ENCODE results near the gene CBS.
"Not testable (repeated sequence)": the region's sequence is repeated elsewhere in the genome, so short reads cannot be mapped to it uniquely, and the experiment has no call there.

The CBS gene

GRCh38 chr21:43075170-43076022 lies at the start of gene CBS:
Gene CBS, minus strand, starts transcription at chr21:43075835. Its CDS starts 3,642 bp downstream, at chr21:43072193.
- not testable (repeated sequence) for DNase-seq

- DNase-seq, result not testable (repeated sequence)
These were observed 40.3 kb upstream of the CBS start for GRCh38 chr21:43115956-43116355.

- not testable (repeated sequence) for DNase-seq
These were observed 38.8 kb upstream of the CBS start for GRCh38 chr21:43114483-43114882.

GRCh38 chr21:43109006-43109405 lies 33.4 kb upstream of the CBS start:
- DNase-seq, result not testable (repeated sequence)

GRCh38 chr21:43108177-43108576 lies 32.5 kb upstream of the CBS start:
- DNase-seq, result not testable (repeated sequence)

GRCh38 chr21:43107794-43108137 lies 32.1 kb upstream of the CBS start:
- not testable (repeated sequence) for DNase-seq

GRCh38 chr21:43106965-43107793 lies 31.5 kb upstream of the CBS start, which contains the start of gene U2AF1:
Gene U2AF1, minus strand, starts transcription at chr21:43107570. Its CDS starts 76 bp downstream, at chr21:43107494.
- DNase-seq, result not testable (repeated sequence)

- not testable (repeated sequence) for DNase-seq
These were observed 29.0 kb upstream of the CBS start for GRCh38 chr21:43104642-43105041.

GRCh38 chr21:43102281-43102680 lies 26.6 kb upstream of the CBS start:
- DNase-seq, result not testable (repeated sequence)

GRCh38 chr21:43101676-43102075 lies 26.0 kb upstream of the CBS start:
- DNase-seq, result not testable (repeated sequence)

- not testable (repeated sequence) for DNase-seq
These were observed 25.4 kb upstream of the CBS start for GRCh38 chr21:43101000-43101399.

- DNase-seq, result not testable (repeated sequence)
These were observed 16.5 kb upstream of the CBS start for GRCh38 chr21:43091979-43092614.

GRCh38 chr21:43090947-43091346 lies 15.3 kb upstream of the CBS start:
- DNase-seq, result not testable (repeated sequence)

GRCh38 chr21:43089463-43089862 lies 13.8 kb upstream of the CBS start:
- not testable (repeated sequence) for DNase-seq

- not testable (repeated sequence) for DNase-seq
These were observed 7.1 kb upstream of the CBS start for GRCh38 chr21:43082587-43083300.

GRCh38 chr21:43076643-43077042 lies 1.0 kb upstream of the CBS start:
- not testable (repeated sequence) for DNase-seq

GRCh38 chr21:43076023-43076637 lies 495 bp upstream of the CBS start:
- not testable (repeated sequence) for DNase-seq

- not testable (repeated sequence) for DNase-seq
These were observed 1.1 kb downstream of the CBS start for GRCh38 chr21:43074401-43075169.

- not testable (repeated sequence) for DNase-seq
These were observed 2.9 kb downstream of the CBS start for GRCh38 chr21:43072742-43073141.

GRCh38 chr21:43069682-43070081 lies 6.0 kb downstream of the CBS start:
- DNase-seq, result not testable (repeated sequence)

GRCh38 chr21:43068065-43068464 lies 7.6 kb downstream of the CBS start:
- DNase-seq, result not testable (repeated sequence)

All from NCI-H226 (cell line).